IgD-negative memory B cell (primary cell): ENCODE measurements around the gene ENTREP1. TPM values are rescaled to one million over a fixed set of nuclear protein-coding genes. Genes with fewer than 3 reads are reported as not detected.

Source experiments
- H3K27ac Mint-ChIP-seq, 3 donors: one replicate each; pipeline ENCODE4 v1.8.0; 2020 to 2022; ENCODE audit warnings: mild to moderate bottlenecking in 3 of 3, mixed read lengths in 3 of 3, moderate library complexity in 1 of 3
- H3K27me3 Mint-ChIP-seq: one replicate; pipeline ENCODE4 v1.8.0; 2021; ENCODE audit warnings: mixed read lengths
- H3K36me3 Mint-ChIP-seq: one replicate; pipeline ENCODE4 v1.8.0; 2020; ENCODE audit warnings: mild to moderate bottlenecking, mixed read lengths
- H3K4me1 Mint-ChIP-seq, 3 donors: one replicate each; pipeline ENCODE4 v1.8.0; 2020 to 2022; ENCODE audit warnings: mixed read lengths in 3 of 3, mild to moderate bottlenecking in 1 of 3
- H3K4me3 Mint-ChIP-seq, 4 donors: one replicate each; pipeline ENCODE4 v1.8.0; 2020 to 2022; ENCODE audit warnings: mild to moderate bottlenecking in 4 of 4, mixed read lengths in 4 of 4, moderate library complexity in 3 of 4
- H3K9me3 Mint-ChIP-seq, 3 donors: one replicate each; pipeline ENCODE4 v1.8.0; 2020 to 2021; ENCODE audit warnings: mixed read lengths in 3 of 3, mild to moderate bottlenecking in 1 of 3
- polyA plus RNA-seq: library from polyadenylated mRNA; unstranded; fragments of 300-500 nt; fragmentation: Illumina TruSeq; gene quantifications from one replicate; pipeline ENCODE4 v1.2.3, GENCODE V29; 2021

ENTREP1 gene
- polyA plus RNA-seq, 1 donor from 2014 or later = not detected

- H3K27ac Mint-ChIP-seq = no peak overlapping the region
- no peak overlapping the region for H3K4me3 Mint-ChIP-seq
- peaks cover 4% of the 10 kb centered on the region for H3K36me3 Mint-ChIP-seq
- peaks cover 5% of the 10 kb centered on the region for H3K27me3 Mint-ChIP-seq
- peaks cover 0 to 10% (median 9%) of the 10 kb centered on the region in 3 donors for H3K9me3 Mint-ChIP-seq
- H3K4me1 Mint-ChIP-seq = no peaks in the 10 kb centered on the region
Measured at GRCh38 chr9:69308206-69308931, 16.6 kb upstream of the ENTREP1 start.

- no peak overlapping the region for H3K27ac Mint-ChIP-seq
- H3K4me3 Mint-ChIP-seq = no peak overlapping the region
- H3K4me1 Mint-ChIP-seq = no peaks in the 10 kb centered on the region
- peaks cover 10% of the 10 kb centered on the region for H3K36me3 Mint-ChIP-seq
- H3K9me3 Mint-ChIP-seq = peaks cover 4 to 23% (median 15%) of the 10 kb centered on the region in 3 donors
- peaks cover 9% of the 10 kb centered on the region for H3K27me3 Mint-ChIP-seq
Measured at GRCh38 chr9:69313175-69313574, 11.8 kb upstream of the ENTREP1 start.

- Mint-ChIP-seq H3K27me3 (peaks cover 9% of the 10 kb centered on the region), H3K9me3 (peaks cover 4 to 23% (median 11%) of the 10 kb centered on the region in 3 donors), H3K36me3 (peaks cover 10% of the 10 kb centered on the region), H3K4me1 (no peaks in the 10 kb centered on the region), H3K27ac (no peak overlapping the region), H3K4me3 (no peak overlapping the region)
Measured at GRCh38 chr9:69314547-69314946, 10.5 kb upstream of the ENTREP1 start.

GRCh38 chr9:69317081-69317480, 7.9 kb upstream of the ENTREP1 start:
- Mint-ChIP-seq H3K36me3 (peaks cover 7% of the 10 kb centered on the region), H3K4me3 (no peak overlapping the region), H3K27ac (no peak overlapping the region), H3K4me1 (no peaks in the 10 kb centered on the region), H3K27me3 (peaks cover 12% of the 10 kb centered on the region), H3K9me3 (peaks cover 4 to 20% (median 10%) of the 10 kb centered on the region in 3 donors)

GRCh38 chr9:69317894-69318293, 7.1 kb upstream of the ENTREP1 start:
- Mint-ChIP-seq H3K4me1 (no peaks in the 10 kb centered on the region), H3K36me3 (peaks cover 7% of the 10 kb centered on the region), H3K4me3 (no peak overlapping the region), H3K27ac (no peak overlapping the region), H3K9me3 (peaks cover 4 to 15% (median 6%) of the 10 kb centered on the region in 3 donors), H3K27me3 (peaks cover 14% of the 10 kb centered on the region)

GRCh38 chr9:69319324-69320025, 5.5 kb upstream of the ENTREP1 start:
- Mint-ChIP-seq H3K27ac (no peak overlapping the region), H3K9me3 (peaks cover 0 to 4% (median 2%) of the 10 kb centered on the region in 3 donors), H3K4me3 (no peak overlapping the region), H3K27me3 (peaks cover 23% of the 10 kb centered on the region), H3K36me3 (peaks cover 4% of the 10 kb centered on the region), H3K4me1 (peaks cover 0 to 1% (median 1%) of the 10 kb centered on the region in 3 donors)

- Mint-ChIP-seq H3K27ac (no peak overlapping the region), H3K4me1 (peaks cover 0 to 7% (median 5%) of the 10 kb centered on the region in 3 donors), H3K27me3 (peaks cover 37% of the 10 kb centered on the region), H3K4me3 (no peak overlapping the region), H3K36me3 (peaks cover 2% of the 10 kb centered on the region), H3K9me3 (peaks cover 0 to 4% (median 0%) of the 10 kb centered on the region in 3 donors)
Measured at GRCh38 chr9:69322256-69322655, 2.8 kb upstream of the ENTREP1 start.

- Mint-ChIP-seq H3K4me3 (peak overlapping the region in 1 of 4 donors; percentile 60), H3K4me1 (peaks cover 0 to 7% (median 7%) of the 10 kb centered on the region in 3 donors), H3K27me3 (peaks cover 35% of the 10 kb centered on the region), H3K36me3 (no peaks in the 10 kb centered on the region), H3K27ac (no peak overlapping the region), H3K9me3 (no peaks in the 10 kb centered on the region)
Measured at GRCh38 chr9:69323861-69324260, 1.2 kb upstream of the ENTREP1 start.

GRCh38 chr9:69325409-69326212, 596 bp downstream of the ENTREP1 start:
- H3K36me3 Mint-ChIP-seq = no peaks in the 10 kb centered on the region

GRCh38 chr9:69326261-69326660, 1.2 kb downstream of the ENTREP1 start:
- Mint-ChIP-seq H3K27me3 (peaks cover 27% of the 10 kb centered on the region), H3K36me3 (no peaks in the 10 kb centered on the region), H3K27ac (no peak overlapping the region), H3K9me3 (no peaks in the 10 kb centered on the region), H3K4me3 (peak overlapping the region in 1 of 4 donors; percentile 74), H3K4me1 (peaks cover 0 to 7% (median 7%) of the 10 kb centered on the region in 3 donors)

More at GRCh38 chr9:69325409-69326212, 596 bp downstream of the ENTREP1 start:
- Mint-ChIP-seq H3K27me3 (peaks cover 34% of the 10 kb centered on the region), H3K4me1 (peaks cover 0 to 7% (median 7%) of the 10 kb centered on the region in 3 donors), H3K4me3 (peak overlapping the region in 3 of 4 donors; percentile 25 to 74 (median 55)), H3K27ac (no peak overlapping the region), H3K9me3 (no peaks in the 10 kb centered on the region)

- Mint-ChIP-seq H3K27ac (no peak overlapping the region), H3K27me3 (peaks cover 13% of the 10 kb centered on the region), H3K9me3 (no peaks in the 10 kb centered on the region), H3K4me1 (peaks cover 0 to 6% (median 4%) of the 10 kb centered on the region in 3 donors), H3K4me3 (no peak overlapping the region), H3K36me3 (no peaks in the 10 kb centered on the region)
Measured at GRCh38 chr9:69330580-69330979, 5.6 kb downstream of the ENTREP1 start.

GRCh38 chr9:69331444-69331843, 6.4 kb downstream of the ENTREP1 start:
- no peaks in the 10 kb centered on the region for H3K9me3 Mint-ChIP-seq
- H3K36me3 Mint-ChIP-seq = no peaks in the 10 kb centered on the region
- H3K4me3 Mint-ChIP-seq = no peak overlapping the region
- H3K4me1 Mint-ChIP-seq = peaks cover 0 to 2% (median 0%) of the 10 kb centered on the region in 3 donors
- no peak overlapping the region for H3K27ac Mint-ChIP-seq
- H3K27me3 Mint-ChIP-seq = peaks cover 5% of the 10 kb centered on the region

GRCh38 chr9:69332067-69332685, 7.2 kb downstream of the ENTREP1 start:
- Mint-ChIP-seq H3K4me3 (no peak overlapping the region), H3K27ac (no peak overlapping the region), H3K9me3 (no peaks in the 10 kb centered on the region), H3K36me3 (no peaks in the 10 kb centered on the region), H3K27me3 (peaks cover under 1% of the 10 kb centered on the region), H3K4me1 (peaks cover 0 to 2% (median 0%) of the 10 kb centered on the region in 3 donors)

GRCh38 chr9:69333716-69334115, 8.7 kb downstream of the ENTREP1 start:
- no peaks in the 10 kb centered on the region for H3K27me3 Mint-ChIP-seq
- no peak overlapping the region for H3K27ac Mint-ChIP-seq
- no peaks in the 10 kb centered on the region for H3K4me1 Mint-ChIP-seq
- H3K36me3 Mint-ChIP-seq = no peaks in the 10 kb centered on the region
- no peaks in the 10 kb centered on the region for H3K9me3 Mint-ChIP-seq
- no peak overlapping the region for H3K4me3 Mint-ChIP-seq
